ENCODE measurements around the gene ATP9B.

The ATP9B gene

DNA sequence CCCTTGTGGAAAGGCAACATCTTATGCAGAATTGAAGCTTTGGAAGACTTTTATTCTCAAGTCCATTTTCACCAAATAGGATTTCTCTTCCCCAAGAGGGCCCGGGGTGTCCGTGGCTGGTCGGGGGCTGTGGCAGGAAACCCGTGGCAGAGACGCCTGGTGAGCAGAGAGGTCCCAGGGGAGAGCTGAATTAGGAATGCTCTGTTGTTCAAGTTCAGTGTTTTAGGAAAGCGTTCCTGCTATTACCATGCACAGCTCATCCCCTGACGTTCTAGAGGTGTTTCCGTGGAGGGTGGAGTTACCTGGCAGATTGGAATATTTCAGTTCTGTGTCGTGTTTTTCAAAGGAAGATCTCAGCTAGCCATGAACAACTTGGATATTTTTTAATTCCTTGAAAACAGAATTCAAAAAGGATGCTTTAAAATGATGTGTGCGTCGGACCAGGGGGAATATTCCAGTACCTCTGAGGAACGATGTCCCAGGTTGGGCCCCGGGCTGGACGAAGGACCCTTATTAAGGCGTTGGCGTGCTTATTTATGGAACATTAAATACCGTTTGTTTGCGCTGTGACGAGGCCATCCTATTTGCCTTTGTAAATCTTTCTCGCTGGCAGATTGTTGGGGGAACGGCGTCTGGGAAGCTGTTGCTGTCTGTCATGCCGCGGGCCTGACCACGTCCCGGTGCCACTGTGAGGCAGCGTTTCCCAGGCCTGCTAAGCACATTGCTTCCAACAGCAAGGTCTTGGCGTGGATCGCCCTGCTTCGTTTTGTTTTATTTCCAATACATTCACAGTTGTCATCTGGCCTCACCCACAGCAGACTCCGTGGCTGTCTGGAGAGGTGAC is 334.8 kb downstream of the ATP9B start:
- H3K4me3 ChIP-seq (ENCODE audit: low read length) = peak overlapping the region; percentile 44

DNA sequence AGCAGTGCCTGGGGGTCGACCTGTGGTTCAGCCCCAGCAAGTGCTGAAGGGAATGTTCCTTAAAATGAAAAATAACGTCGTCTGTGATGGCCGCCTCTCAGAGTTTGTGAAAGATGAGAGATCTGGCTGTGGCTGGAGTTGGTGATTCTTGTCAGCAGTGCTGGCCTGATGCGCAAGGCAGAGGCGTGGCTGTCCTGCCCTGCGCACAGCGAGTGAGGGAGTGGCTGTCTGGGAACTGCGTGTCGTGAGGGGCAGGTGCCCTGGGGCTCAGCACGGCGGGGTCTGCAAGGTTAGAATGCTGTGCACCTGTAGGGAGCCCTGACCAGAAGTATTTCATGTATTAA is 335.3 kb downstream of the ATP9B start:
- no peak overlapping the region for H3K4me3 ChIP-seq (ENCODE audit: low read length)

More for the DNA sequence above, 334.8 kb downstream of the ATP9B start:
- Histone ChIP-seq H3K36me3 (ENCODE audit: control insufficient read depth, insufficient read depth, low read length, severe bottlenecking) (no peaks in the 10 kb centered on the region), H3K9ac (ENCODE audit: low read length) (peak overlapping the region; percentile 42), H3K27me3 (replicated peaks; ENCODE audit: control insufficient read depth, insufficient read depth, low read length) (no peaks in the 10 kb centered on the region), H3K9me3 (ENCODE audit: control insufficient read depth, low read length) (no peaks in the 10 kb centered on the region), H3K4me1 (ENCODE audit: control insufficient read depth, insufficient read depth, low read length) (peaks cover 12% of the 10 kb centered on the region)
- no peak for DNase-seq (ENCODE audit: low read depth)

DNA sequence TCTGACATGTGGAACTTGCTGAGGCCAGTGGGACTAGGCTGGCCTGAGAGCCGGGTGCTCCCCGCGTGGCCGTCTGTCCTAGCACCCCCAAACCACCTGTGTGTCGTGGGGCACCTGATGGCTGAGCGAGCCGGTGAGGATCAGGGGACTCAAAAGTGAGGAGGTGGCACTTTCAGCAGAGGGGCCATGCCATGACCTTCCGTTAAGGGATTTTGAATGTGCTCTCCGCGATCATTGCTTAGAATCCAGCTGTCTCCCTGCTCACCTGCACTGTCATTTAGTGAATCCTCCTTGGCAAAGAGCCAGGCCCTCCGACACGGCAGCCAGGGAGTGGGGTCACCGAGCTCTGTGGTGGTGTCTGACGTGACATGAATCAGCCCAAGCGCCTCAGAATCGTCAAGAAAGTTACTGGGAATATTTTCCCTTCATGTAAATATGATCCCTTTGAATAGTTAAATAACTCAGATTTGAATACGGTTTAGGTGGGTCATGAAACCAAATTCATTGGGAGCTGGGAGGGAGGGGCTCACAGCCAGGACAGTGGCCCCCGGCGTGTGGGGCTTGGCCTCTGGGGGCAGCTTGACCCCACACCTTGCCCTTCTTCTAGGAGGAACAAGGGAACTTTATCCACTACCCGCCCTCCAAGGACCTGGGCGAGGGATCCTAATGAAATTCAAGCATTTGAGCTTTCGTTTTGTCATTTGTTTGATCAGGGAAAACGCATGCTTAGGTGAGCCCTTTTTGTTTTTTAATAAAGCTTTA is 336.0 kb downstream of the ATP9B start:
- no peak for DNase-seq (ENCODE audit: low read depth)
- H3K36me3 ChIP-seq (ENCODE audit: control insufficient read depth, insufficient read depth, low read length, severe bottlenecking) = no peaks in the 10 kb centered on the region
- no peak overlapping the region for H3K9ac ChIP-seq (ENCODE audit: low read length)
- no peak overlapping the region for H3K4me3 ChIP-seq (ENCODE audit: low read length)
- peaks cover 12% of the 10 kb centered on the region for H3K4me1 ChIP-seq (ENCODE audit: control insufficient read depth, insufficient read depth, low read length)
- no peaks in the 10 kb centered on the region for H3K27me3 ChIP-seq (replicated peaks; ENCODE audit: control insufficient read depth, insufficient read depth, low read length)
- H3K9me3 ChIP-seq (ENCODE audit: control insufficient read depth, low read length) = no peaks in the 10 kb centered on the region

More for the DNA sequence above, 335.3 kb downstream of the ATP9B start:
- peaks cover 12% of the 10 kb centered on the region for H3K4me1 ChIP-seq (ENCODE audit: control insufficient read depth, insufficient read depth, low read length)
- no peaks in the 10 kb centered on the region for H3K36me3 ChIP-seq (ENCODE audit: control insufficient read depth, insufficient read depth, low read length, severe bottlenecking)
- no peaks in the 10 kb centered on the region for H3K27me3 ChIP-seq (replicated peaks; ENCODE audit: control insufficient read depth, insufficient read depth, low read length)
- H3K9me3 ChIP-seq (ENCODE audit: control insufficient read depth, low read length) = no peaks in the 10 kb centered on the region
- H3K9ac ChIP-seq (ENCODE audit: low read length) = no peak overlapping the region
- DNase-seq (ENCODE audit: low read depth) = no peak

DNA sequence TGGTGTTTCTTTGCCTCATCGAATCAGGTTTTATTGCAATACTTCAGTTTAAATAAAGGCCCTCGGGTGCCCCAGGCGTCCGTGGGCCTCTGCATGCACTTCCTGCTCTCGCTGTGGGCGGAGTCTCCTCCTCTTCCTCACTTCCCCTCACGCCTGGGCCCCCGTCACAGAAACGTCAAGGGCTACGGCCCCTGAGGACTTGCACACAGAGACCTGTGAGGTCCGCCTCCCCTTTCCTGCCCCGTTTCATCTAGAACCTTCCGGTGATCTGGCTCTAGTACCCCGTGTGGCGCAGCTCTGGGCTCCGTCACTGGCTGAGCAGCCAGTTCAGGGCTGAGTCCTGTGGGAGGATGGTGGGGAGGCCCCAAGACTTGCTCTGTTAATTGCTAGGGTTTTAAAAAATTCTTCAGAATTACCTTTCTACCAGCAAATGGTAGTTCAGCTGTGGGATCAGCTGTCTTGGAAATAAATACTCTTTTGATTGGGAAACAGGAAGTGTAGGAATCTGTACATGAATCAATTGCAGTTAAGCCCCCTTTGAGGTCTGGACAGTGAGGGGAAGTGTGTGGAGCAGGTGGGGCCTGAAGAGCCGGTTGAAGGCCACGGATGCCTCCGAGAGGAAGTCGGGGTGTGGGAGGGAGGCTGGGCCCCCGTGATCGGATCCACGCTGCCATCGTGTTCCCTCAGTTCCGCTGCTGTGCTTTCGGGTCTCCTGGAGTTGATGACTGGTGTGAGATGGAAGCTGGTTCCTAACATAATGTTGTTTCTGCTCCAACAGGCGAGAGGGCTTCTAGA is 336.8 kb downstream of the ATP9B start:
- Histone ChIP-seq H3K4me3 (ENCODE audit: low read length) (no peak overlapping the region), H3K4me1 (ENCODE audit: control insufficient read depth, insufficient read depth, low read length) (peaks cover 12% of the 10 kb centered on the region), H3K27me3 (replicated peaks; ENCODE audit: control insufficient read depth, insufficient read depth, low read length) (no peaks in the 10 kb centered on the region), H3K9ac (ENCODE audit: low read length) (no peak overlapping the region), H3K9me3 (ENCODE audit: control insufficient read depth, low read length) (no peaks in the 10 kb centered on the region), H3K36me3 (ENCODE audit: control insufficient read depth, insufficient read depth, low read length, severe bottlenecking) (no peaks in the 10 kb centered on the region)
- no peak for DNase-seq (ENCODE audit: low read depth)

DNA sequence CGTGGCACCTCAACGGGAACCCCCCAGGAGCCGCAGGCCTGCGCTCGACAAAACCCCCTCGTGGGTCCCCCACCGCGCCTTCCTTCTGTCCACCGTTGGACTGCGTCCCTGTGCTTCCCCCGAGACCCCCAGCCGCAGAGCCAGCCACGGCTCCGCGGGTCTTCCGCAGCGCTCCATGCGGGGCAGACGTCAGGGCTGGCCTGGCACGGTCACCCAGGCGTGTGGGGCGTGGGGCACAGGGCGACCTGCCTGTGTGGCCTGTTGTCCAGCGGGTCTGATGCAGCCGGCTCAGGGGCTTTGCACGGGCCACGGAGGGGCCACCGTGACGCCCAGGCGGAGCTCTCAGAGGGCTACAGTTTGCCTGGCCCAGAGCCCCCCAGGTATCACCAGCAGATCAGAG is 337.5 kb downstream of the ATP9B start:
- no peaks in the 10 kb centered on the region for H3K9me3 ChIP-seq (ENCODE audit: control insufficient read depth, low read length)
- H3K36me3 ChIP-seq (ENCODE audit: control insufficient read depth, insufficient read depth, low read length, severe bottlenecking) = no peaks in the 10 kb centered on the region
- DNase-seq (ENCODE audit: low read depth) = no peak
- H3K9ac ChIP-seq (ENCODE audit: low read length) = no peak overlapping the region
- peaks cover 12% of the 10 kb centered on the region for H3K4me1 ChIP-seq (ENCODE audit: control insufficient read depth, insufficient read depth, low read length)
- H3K4me3 ChIP-seq (ENCODE audit: low read length) = no peak overlapping the region
- H3K27me3 ChIP-seq (replicated peaks; ENCODE audit: control insufficient read depth, insufficient read depth, low read length) = no peaks in the 10 kb centered on the region

DNA sequence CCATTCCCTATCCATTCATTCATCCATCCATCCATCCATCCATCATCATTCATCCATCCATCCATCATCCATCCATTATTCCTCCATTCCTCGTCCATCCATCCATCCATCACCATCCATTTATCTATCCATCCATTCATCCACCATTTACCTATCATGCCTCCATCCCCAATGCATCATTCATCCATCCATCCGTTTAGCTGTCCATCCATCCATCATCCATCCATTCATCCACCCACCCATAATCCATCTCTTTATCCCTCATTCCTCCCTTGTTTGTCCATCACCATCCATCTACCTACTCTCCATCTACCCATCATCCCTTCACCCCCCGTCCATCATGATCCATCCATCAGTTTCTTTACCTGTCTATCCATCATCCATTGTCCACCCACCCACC is 340.1 kb downstream of the ATP9B start:
- Histone ChIP-seq H3K4me3 (ENCODE audit: low read length) (no peak overlapping the region), H3K36me3 (ENCODE audit: control insufficient read depth, insufficient read depth, low read length, severe bottlenecking) (no peaks in the 10 kb centered on the region), H3K27me3 (replicated peaks; ENCODE audit: control insufficient read depth, insufficient read depth, low read length) (no peaks in the 10 kb centered on the region), H3K9me3 (ENCODE audit: control insufficient read depth, low read length) (no peaks in the 10 kb centered on the region), H3K4me1 (ENCODE audit: control insufficient read depth, insufficient read depth, low read length) (no peaks in the 10 kb centered on the region), H3K9ac (ENCODE audit: low read length) (no peak overlapping the region)
- DNase-seq (ENCODE audit: low read depth) = no peak

DNA sequence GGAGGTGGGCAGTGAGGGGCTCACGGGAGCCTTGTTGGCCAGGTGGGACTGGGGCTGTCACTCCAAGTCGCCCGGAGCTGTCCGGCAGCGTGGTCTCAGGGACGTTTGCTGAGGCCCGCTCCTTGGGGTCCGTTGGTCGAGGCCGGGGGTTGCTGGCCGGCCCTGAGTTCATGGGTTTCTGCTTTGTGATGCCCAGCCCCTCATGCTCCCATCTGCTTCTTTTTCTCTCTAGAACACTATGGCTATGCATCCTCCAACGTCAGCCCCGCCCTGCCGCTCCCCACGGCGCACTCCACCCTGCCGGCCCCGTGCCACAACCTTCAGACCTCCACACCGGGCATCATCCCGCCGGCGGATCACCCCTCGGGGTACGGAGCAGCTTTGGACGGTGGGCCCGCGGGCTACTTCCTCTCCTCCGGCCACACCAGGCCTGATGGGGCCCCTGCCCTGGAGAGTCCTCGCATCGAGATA is 341.0 kb downstream of the ATP9B start:
- DNase-seq (ENCODE audit: low read depth) = no peak

DNA sequence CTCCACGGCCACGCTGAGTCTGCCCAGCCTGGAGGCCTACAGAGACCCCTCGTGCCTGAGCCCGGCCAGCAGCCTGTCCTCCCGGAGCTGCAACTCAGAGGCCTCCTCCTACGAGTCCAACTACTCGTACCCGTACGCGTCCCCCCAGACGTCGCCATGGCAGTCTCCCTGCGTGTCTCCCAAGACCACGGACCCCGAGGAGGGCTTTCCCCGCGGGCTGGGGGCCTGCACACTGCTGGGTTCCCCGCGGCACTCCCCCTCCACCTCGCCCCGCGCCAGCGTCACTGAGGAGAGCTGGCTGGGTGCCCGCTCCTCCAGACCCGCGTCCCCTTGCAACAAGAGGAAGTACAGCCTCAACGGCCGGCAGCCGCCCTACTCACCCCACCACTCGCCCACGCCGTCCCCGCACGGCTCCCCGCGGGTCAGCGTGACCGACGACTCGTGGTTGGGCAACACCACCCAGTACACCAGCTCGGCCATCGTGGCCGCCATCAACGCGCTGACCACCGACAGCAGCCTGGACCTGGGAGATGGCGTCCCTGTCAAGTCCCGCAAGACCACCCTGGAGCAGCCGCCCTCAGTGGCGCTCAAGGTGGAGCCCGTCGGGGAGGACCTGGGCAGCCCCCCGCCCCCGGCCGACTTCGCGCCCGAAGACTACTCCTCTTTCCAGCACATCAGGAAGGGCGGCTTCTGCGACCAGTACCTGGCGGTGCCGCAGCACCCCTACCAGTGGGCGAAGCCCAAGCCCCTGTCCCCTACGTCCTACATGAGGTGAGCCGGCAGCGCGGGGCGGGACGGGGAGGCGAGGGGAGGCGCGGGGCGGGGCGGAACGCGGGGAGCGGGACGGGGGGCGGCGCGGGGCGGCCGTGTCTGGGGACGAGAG is 341.8 kb downstream of the ATP9B start:
- Histone ChIP-seq H3K27me3 (replicated peaks; ENCODE audit: control insufficient read depth, insufficient read depth, low read length) (no peaks in the 10 kb centered on the region), H3K9ac (ENCODE audit: low read length) (no peak overlapping the region), H3K36me3 (ENCODE audit: control insufficient read depth, insufficient read depth, low read length, severe bottlenecking) (no peaks in the 10 kb centered on the region), H3K4me3 (ENCODE audit: low read length) (no peak overlapping the region), H3K4me1 (ENCODE audit: control insufficient read depth, insufficient read depth, low read length) (no peaks in the 10 kb centered on the region), H3K9me3 (ENCODE audit: control insufficient read depth, low read length) (no peaks in the 10 kb centered on the region)
- no peak for DNase-seq (ENCODE audit: low read depth)

More for the DNA sequence above, 341.0 kb downstream of the ATP9B start:
- Histone ChIP-seq H3K4me1 (ENCODE audit: control insufficient read depth, insufficient read depth, low read length) (no peaks in the 10 kb centered on the region), H3K36me3 (ENCODE audit: control insufficient read depth, insufficient read depth, low read length, severe bottlenecking) (no peaks in the 10 kb centered on the region), H3K9me3 (ENCODE audit: control insufficient read depth, low read length) (no peaks in the 10 kb centered on the region), H3K4me3 (ENCODE audit: low read length) (no peak overlapping the region), H3K27me3 (replicated peaks; ENCODE audit: control insufficient read depth, insufficient read depth, low read length) (no peaks in the 10 kb centered on the region), H3K9ac (ENCODE audit: low read length) (no peak overlapping the region)

DNA sequence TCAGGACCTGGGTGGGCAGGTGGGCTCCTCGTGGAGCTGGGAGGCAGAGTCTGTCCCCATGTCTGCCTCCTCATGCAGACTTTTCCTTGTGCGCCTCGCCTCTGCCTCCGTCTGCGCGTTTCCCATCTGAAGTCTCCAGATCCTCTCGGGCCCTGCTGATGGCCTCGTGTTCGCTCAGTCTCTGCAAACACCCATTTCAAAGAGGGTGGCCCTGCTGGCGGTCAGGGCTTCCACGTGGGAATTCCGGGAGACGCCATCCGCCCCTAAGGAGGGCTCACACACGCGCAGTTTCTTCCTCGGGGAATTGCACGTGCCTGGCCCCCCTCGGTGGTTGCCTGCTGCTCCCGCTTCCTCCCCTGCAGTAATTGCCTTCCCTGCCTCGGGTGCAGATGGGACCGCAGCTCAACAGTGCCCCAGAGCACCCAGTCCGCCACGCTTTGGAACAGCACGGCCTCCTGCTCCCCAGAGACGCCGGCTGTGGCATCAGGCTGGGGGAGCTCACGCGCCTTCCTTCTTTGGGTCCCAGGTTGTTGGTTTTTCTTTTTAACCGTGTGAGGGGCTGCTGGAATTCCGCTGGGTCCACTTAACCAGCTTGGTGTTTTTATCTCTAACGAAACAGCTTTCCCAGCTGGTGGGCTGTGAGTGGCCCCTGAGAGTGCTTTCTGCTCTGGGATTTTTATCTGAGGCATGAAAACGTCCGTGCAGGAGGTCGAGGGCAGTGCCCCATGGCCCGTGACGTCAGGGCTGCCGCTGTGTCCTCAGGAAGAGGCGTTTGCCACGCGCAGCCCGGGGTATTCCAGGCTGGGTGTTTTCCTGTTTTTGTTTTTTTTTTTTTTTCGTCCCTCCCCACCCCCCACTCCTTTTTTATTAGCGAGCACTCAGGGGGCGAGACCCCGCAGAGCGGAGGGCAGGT is 342.7 kb downstream of the ATP9B start:
- Histone ChIP-seq H3K9me3 (ENCODE audit: control insufficient read depth, low read length) (no peaks in the 10 kb centered on the region), H3K27me3 (replicated peaks; ENCODE audit: control insufficient read depth, insufficient read depth, low read length) (no peaks in the 10 kb centered on the region), H3K9ac (ENCODE audit: low read length) (no peak overlapping the region), H3K4me1 (ENCODE audit: control insufficient read depth, insufficient read depth, low read length) (no peaks in the 10 kb centered on the region), H3K36me3 (ENCODE audit: control insufficient read depth, insufficient read depth, low read length, severe bottlenecking) (no peaks in the 10 kb centered on the region), H3K4me3 (ENCODE audit: low read length) (no peak overlapping the region)
- no peak for DNase-seq (ENCODE audit: low read depth)

DNA sequence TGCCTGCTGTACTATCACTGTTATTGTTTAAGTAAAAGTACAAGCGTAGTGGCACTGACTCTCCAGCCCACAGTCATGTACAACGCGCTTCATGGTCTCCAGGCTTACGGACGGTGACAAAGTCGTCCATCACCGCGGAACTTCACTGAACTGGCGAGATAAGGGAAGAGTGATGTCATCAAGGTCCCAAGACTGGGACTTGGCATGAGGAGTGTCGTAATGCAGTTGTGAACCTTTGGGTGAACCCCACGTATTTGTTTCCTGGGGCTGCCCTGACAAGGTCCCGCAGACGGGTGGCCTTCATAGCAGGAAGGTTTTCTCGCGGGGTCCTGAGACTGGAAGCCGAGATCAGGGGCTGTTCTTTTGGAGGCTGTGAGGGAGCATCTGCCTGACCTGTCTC is 343.8 kb downstream of the ATP9B start:
- Histone ChIP-seq H3K36me3 (ENCODE audit: control insufficient read depth, insufficient read depth, low read length, severe bottlenecking) (no peaks in the 10 kb centered on the region), H3K9ac (ENCODE audit: low read length) (no peak overlapping the region), H3K9me3 (ENCODE audit: control insufficient read depth, low read length) (no peaks in the 10 kb centered on the region), H3K4me3 (ENCODE audit: low read length) (no peak overlapping the region), H3K27me3 (replicated peaks; ENCODE audit: control insufficient read depth, insufficient read depth, low read length) (no peaks in the 10 kb centered on the region), H3K4me1 (ENCODE audit: control insufficient read depth, insufficient read depth, low read length) (no peaks in the 10 kb centered on the region)
- DNase-seq (ENCODE audit: low read depth) = no peak

Measured in adipocyte (in vitro differentiated cells).